Erythroblast (primary cell): ENCODE data around the gene TBC1D9B.
A peak's percentile ranks its signal among the peaks of the same experiment; 100 is the strongest.

Experiments
- DNase-seq, 2 experiments: peaks; one replicate each; lab custom pipeline; 2025; lab: John Stamatoyannopoulos, UW
- GATA1 ChIP-seq: IDR thresholded peaks from 2 replicates; pipeline ENCODE4 v1.6.1; 2011; ENCODE audit warnings: low read depth, mild to moderate bottlenecking, control low read depth, low read length, moderate library complexity
- POLR2A ChIP-seq: IDR thresholded peaks from 2 replicates; pipeline ENCODE4 v1.6.1; 2011; ENCODE audit warnings: mild to moderate bottlenecking, low read length

The TBC1D9B gene

GRCh38 chr5:179915406-179915935, 7.8 kb upstream of the TBC1D9B start:
- DNase-seq: no peak
- TF ChIP-seq GATA1: no peak
- no peak for TF ChIP-seq POLR2A

GRCh38 chr5:179914032-179914755, 6.5 kb upstream of the TBC1D9B start:
- DNase-seq: no peak
- TF ChIP-seq POLR2A: no peak
- no peak for TF ChIP-seq GATA1

GRCh38 chr5:179913461-179913860, 5.8 kb upstream of the TBC1D9B start:
- TF ChIP-seq POLR2A (no peak), GATA1 (no peak)
- DNase-seq: no peak

GRCh38 chr5:179912951-179913350, 5.3 kb upstream of the TBC1D9B start:
- TF ChIP-seq GATA1 (no peak), POLR2A (no peak)
- no peak for DNase-seq

GRCh38 chr5:179912386-179912785, 4.7 kb upstream of the TBC1D9B start:
- no peak for DNase-seq
- TF ChIP-seq GATA1 (no peak), POLR2A (no peak)

- TF ChIP-seq POLR2A (no peak), GATA1 (no peak)
These were observed 1.5 kb upstream of the TBC1D9B start for GRCh38 chr5:179909224-179909623.

GRCh38 chr5:179908528-179908927, 831 bp upstream of the TBC1D9B start:
- DNase-seq: peak in 1 of 2 experiments; percentile 16
- TF ChIP-seq GATA1 (no peak), POLR2A (no peak)

More at GRCh38 chr5:179909224-179909623, 1.5 kb upstream of the TBC1D9B start:
- no peak for DNase-seq

- DNase-seq: peak; percentile 22 to 41
- TF ChIP-seq POLR2A: no peak
- no peak for TF ChIP-seq GATA1
These were observed 722 bp downstream of the TBC1D9B start for GRCh38 chr5:179906795-179907555.

- no peak for DNase-seq
- TF ChIP-seq GATA1: no peak
- TF ChIP-seq POLR2A: no peak
These were observed 1.4 kb downstream of the TBC1D9B start for GRCh38 chr5:179906294-179906794.

GRCh38 chr5:179905161-179905560, 2.5 kb downstream of the TBC1D9B start:
- DNase-seq: no peak

GRCh38 chr5:179904463-179905160, 3.1 kb downstream of the TBC1D9B start:
- TF ChIP-seq POLR2A (no peak), GATA1 (no peak)

More at GRCh38 chr5:179905161-179905560, 2.5 kb downstream of the TBC1D9B start:
- no peak for TF ChIP-seq GATA1
- peak; percentile 20 for TF ChIP-seq POLR2A

GRCh38 chr5:179902763-179903158, 4.9 kb downstream of the TBC1D9B start:
- TF ChIP-seq GATA1 (no peak), POLR2A (peak; percentile 8)
- DNase-seq: no peak

More at GRCh38 chr5:179904463-179905160, 3.1 kb downstream of the TBC1D9B start:
- no peak for DNase-seq

GRCh38 chr5:179901915-179902762, 5.6 kb downstream of the TBC1D9B start:
- TF ChIP-seq GATA1 (no peak), POLR2A (peak; percentile 10)
- DNase-seq: no peak
